Subcutaneous adipose tissue (tissue), 4 donors: ENCODE results near the gene GSTA5. TPM values are rescaled to one million over a fixed set of nuclear protein-coding genes. Genes with fewer than 3 reads are reported as not detected.

Experiments used
- CTCF ChIP-seq: fragments of 450-650 bp; IDR thresholded peaks from one replicate; pipeline ENCODE4 v1.5.1; 2016; ENCODE audit warnings: low read depth, mild to moderate bottlenecking, control low read depth, antibody characterized with exemption, moderate library complexity
- total RNA-seq, 4 donors: library from RNA; depleted of rRNA; stranded (reverse); fragments of >200 nt; gene quantifications; one replicate each; pipeline ENCODE4 v1.1.0, GENCODE V29; 2016

Gene GSTA5
- total RNA-seq, 4 donors from 2014 or later, result not detected

- no peak for TF ChIP-seq CTCF
Measured at GRCh38 chr6:52787917-52788316, 52.7 kb downstream of the GSTA5 start.

- TF ChIP-seq CTCF, result no peak
Measured at GRCh38 chr6:52786249-52786956, 54.2 kb downstream of the GSTA5 start.

Other genes with a start within 250 kb of the GSTA5 start
- 10 to 100 TPM; 12.6 to 26.9 (median 19.7) TPM for gene TMEM14A, start 169.7 kb downstream of the GSTA5 start, total RNA-seq
- not detected for gene GSTA2, start 77.3 kb downstream of the GSTA5 start, total RNA-seq
- not detected for gene GSTA1, start 37.0 kb downstream of the GSTA5 start, total RNA-seq
- gene GSTA3, start 68.9 kb upstream of the GSTA5 start, total RNA-seq, result not detected
- 10 to 100 TPM; 19.8 to 30.5 (median 24.8) TPM for gene GSTA4, start 154.5 kb upstream of the GSTA5 start, total RNA-seq
- gene CILK1, start 221.0 kb upstream of the GSTA5 start, total RNA-seq, result 10 to 100 TPM; 17.2 to 26.2 (median 19.3) TPM
- gene FBXO9, start 224.6 kb upstream of the GSTA5 start, total RNA-seq, result 10 to 100 TPM; 59.0 to 74.6 (median 69.7) TPM